Smooth muscle cell (in vitro differentiated cells): ENCODE results near the gene ENOX1. TPM values are rescaled to one million over a fixed set of nuclear protein-coding genes. Genes with fewer than 3 reads are reported as not detected.

Experiments used
- DNase-seq: peaks from one replicate; lab custom pipeline; 2025; ENCODE audit not compliant: unreplicated experiment; lab: John Stamatoyannopoulos, UW
- H2AFZ ChIP-seq: fragments of 200-600 bp; sonication (generic); 2 replicates; pipeline ENCODE4 v1.6.0; 2016; ENCODE audit warnings: antibody characterized with exemption, low read depth, mild to moderate bottlenecking
- H3F3A ChIP-seq: fragments of 200-600 bp; sonication (generic); 2 replicates; pipeline ENCODE4 v1.6.0; 2017; ENCODE audit warnings: antibody characterized with exemption, low read depth
- H3K27ac ChIP-seq: fragments of 200-600 bp; sonication (generic); 2 replicates; pipeline ENCODE4 v1.5.1; 2016; ENCODE audit warnings: low read depth, mild to moderate bottlenecking
- H3K27me3 ChIP-seq: fragments of 200-600 bp; sonication (generic); 2 replicates; pipeline ENCODE4 v1.6.1; 2016; ENCODE audit warnings: low read depth, mild to moderate bottlenecking
- H3K36me3 ChIP-seq: fragments of 200-600 bp; sonication (generic); 2 replicates; pipeline ENCODE4 v1.5.1; 2016; ENCODE audit warnings: low read depth
- H3K4me1 ChIP-seq: fragments of 200-600 bp; sonication (generic); 2 replicates; pipeline ENCODE4 v1.5.1; 2016; ENCODE audit warnings: low read depth
- H3K4me2 ChIP-seq: fragments of 200-600 bp; sonication (generic); 2 replicates; pipeline ENCODE4 v1.6.0; 2016; ENCODE audit warnings: mild to moderate bottlenecking
- H3K4me3 ChIP-seq: fragments of 200-600 bp; sonication (generic); 2 replicates; pipeline ENCODE4 v1.5.1; 2016; ENCODE audit warnings: mild to moderate bottlenecking
- H3K79me2 ChIP-seq: fragments of 200-600 bp; sonication (generic); 2 replicates; pipeline ENCODE4 v1.6.0; 2016; ENCODE audit warnings: low read depth, mild to moderate bottlenecking
- H3K9ac ChIP-seq: fragments of 200-600 bp; sonication (generic); 2 replicates; pipeline ENCODE4 v1.6.0; 2016; ENCODE audit warnings: low read depth
- H3K9me3 ChIP-seq: fragments of 200-600 bp; sonication (generic); replicated peaks from 2 replicates; pipeline ENCODE4 v1.5.1; 2016; ENCODE audit warnings: low read depth
- H4K20me1 ChIP-seq: fragments of 200-600 bp; sonication (generic); 2 replicates; pipeline ENCODE4 v1.6.0; 2016; ENCODE audit warnings: low read depth
- WGBS: methylation state at CpG from one replicate; pipeline ENCODE4 v1.1.7; 2016; ENCODE audit warnings: low lambda C conversion rate; 5-methylcytosine and 5-hydroxymethylcytosine counted together
- polyA plus RNA-seq: library from polyadenylated mRNA; unstranded; fragments of >200 nt; fragmentation: Nextera tagmentation; extraction: Ambion mirVana; gene quantifications from 2 replicates; pipeline ENCODE4 v1.2.1, GENCODE V29; 2016
- total RNA-seq: library from RNA; depleted of rRNA; stranded (reverse); fragments of >200 nt; gene quantifications from 2 replicates; pipeline ENCODE4 v1.2.3, GENCODE V29; 2014
- TF ChIP-seq, protein P1 (sequence below): fragments of 200-600 bp; sonication (generic); IDR thresholded peaks from 2 replicates; pipeline ENCODE4 v1.5.1; 2017; ENCODE audit warnings: borderline replicate concordance, mild to moderate bottlenecking, antibody characterized with exemption; ENCODE audit not compliant: insufficient read depth, poor library complexity, severe bottlenecking

Gene ENOX1
- total and polyA plus RNA-seq, 2 experiments from 2014 or later = 1.9 to 2.6 TPM

DNA sequence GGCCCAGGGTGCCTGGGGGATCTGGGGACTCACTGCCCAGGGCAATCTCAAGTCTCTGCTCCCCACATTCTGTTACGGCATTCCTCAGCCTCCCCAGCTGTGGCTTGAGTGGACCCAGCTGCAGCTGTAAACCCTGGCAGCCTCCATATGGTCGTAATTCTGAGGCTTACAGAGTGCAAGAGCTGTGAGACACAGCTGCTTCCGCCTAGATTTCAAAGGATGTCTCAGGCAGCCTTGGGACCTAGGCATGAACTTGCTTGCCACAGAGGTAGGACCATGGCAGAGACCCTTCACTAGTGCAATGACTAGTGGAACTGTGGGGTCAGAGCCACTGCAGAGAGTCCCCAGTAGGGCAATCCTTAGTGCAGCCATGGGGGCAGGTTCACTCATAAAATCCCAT, 297.5 kb downstream of the ENOX1 start:
- H3K79me2 ChIP-seq = no peaks in the 10 kb centered on the region
- no peak for DNase-seq
- TF ChIP-seq, protein P1, sequence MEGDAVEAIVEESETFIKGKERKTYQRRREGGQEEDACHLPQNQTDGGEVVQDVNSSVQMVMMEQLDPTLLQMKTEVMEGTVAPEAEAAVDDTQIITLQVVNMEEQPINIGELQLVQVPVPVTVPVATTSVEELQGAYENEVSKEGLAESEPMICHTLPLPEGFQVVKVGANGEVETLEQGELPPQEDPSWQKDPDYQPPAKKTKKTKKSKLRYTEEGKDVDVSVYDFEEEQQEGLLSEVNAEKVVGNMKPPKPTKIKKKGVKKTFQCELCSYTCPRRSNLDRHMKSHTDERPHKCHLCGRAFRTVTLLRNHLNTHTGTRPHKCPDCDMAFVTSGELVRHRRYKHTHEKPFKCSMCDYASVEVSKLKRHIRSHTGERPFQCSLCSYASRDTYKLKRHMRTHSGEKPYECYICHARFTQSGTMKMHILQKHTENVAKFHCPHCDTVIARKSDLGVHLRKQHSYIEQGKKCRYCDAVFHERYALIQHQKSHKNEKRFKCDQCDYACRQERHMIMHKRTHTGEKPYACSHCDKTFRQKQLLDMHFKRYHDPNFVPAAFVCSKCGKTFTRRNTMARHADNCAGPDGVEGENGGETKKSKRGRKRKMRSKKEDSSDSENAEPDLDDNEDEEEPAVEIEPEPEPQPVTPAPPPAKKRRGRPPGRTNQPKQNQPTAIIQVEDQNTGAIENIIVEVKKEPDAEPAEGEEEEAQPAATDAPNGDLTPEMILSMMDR = no peak
- no peak overlapping the region for H2AFZ ChIP-seq
- no peak overlapping the region for H3K27ac ChIP-seq
- no peaks in the 10 kb centered on the region for H3K36me3 ChIP-seq
- no peak overlapping the region for H3K4me2 ChIP-seq
- no peak overlapping the region for H3K9ac ChIP-seq
- H3K4me1 ChIP-seq = no peaks in the 10 kb centered on the region
- WGBS = 67% methylated on average over 3 of the region's 3 CpGs
- H3K4me3 ChIP-seq = no peak overlapping the region
- H3K27me3 ChIP-seq = no peaks in the 10 kb centered on the region
- H4K20me1 ChIP-seq = no peaks in the 10 kb centered on the region
- no peaks in the 10 kb centered on the region for H3F3A ChIP-seq
- no peaks in the 10 kb centered on the region for H3K9me3 ChIP-seq

DNA sequence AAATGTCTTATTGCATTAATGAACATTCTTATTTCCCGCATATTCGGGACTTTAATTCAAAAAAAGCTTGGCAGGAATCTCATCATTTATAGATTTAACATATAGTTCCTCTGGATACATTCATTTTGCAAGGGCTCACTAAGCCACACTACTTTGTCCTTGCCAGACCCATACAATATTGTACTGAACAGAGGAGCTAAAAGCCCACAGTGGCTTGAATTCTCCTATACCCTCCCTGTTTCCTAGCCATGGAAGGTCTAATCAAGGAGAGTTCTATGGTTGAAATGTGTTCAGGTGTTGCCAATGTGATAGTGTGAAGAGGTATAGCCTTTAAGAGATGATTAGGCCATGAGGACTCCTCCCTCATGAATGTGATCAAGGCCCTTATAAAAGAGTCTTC, 298.9 kb downstream of the ENOX1 start:
- DNase-seq = no peak
- no peaks in the 10 kb centered on the region for H3K79me2 ChIP-seq
- no peak overlapping the region for H2AFZ ChIP-seq
- H3K9me3 ChIP-seq = no peaks in the 10 kb centered on the region
- TF ChIP-seq, protein P1 = no peak
- H3K4me1 ChIP-seq = no peaks in the 10 kb centered on the region
- 98% methylated on average over 2 of the region's 2 CpGs for WGBS
- no peaks in the 10 kb centered on the region for H4K20me1 ChIP-seq
- H3K4me2 ChIP-seq = no peak overlapping the region
- no peak overlapping the region for H3K4me3 ChIP-seq
- no peaks in the 10 kb centered on the region for H3K27me3 ChIP-seq
- no peak overlapping the region for H3K9ac ChIP-seq
- no peaks in the 10 kb centered on the region for H3F3A ChIP-seq
- no peaks in the 10 kb centered on the region for H3K36me3 ChIP-seq
- H3K27ac ChIP-seq = no peak overlapping the region

DNA sequence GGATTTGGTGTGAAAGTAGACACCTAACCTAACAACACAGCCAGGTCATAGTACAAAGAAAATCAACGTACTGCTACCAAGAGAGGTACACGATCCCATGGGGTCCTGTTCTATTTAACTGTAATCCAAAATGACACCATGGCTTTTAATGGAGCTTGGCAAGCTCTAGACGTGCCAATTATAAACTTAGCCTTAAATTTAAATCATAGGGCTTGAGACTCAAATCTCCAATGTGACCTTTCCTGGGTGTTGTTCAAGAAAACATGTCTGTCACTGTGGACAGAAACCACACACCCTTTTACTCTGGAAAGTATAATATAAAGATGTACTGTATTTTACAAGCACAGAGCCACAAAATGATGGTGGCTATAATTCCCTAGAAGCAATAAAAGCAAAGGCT, 299.3 kb downstream of the ENOX1 start:
- TF ChIP-seq, protein P1 = no peak
- no peaks in the 10 kb centered on the region for H3K27me3 ChIP-seq
- no peak for DNase-seq
- no peak overlapping the region for H3K9ac ChIP-seq
- H3F3A ChIP-seq = no peaks in the 10 kb centered on the region
- no peaks in the 10 kb centered on the region for H4K20me1 ChIP-seq
- 50% methylated on average over 3 of the region's 3 CpGs for whole genome bisulfite sequencing
- no peaks in the 10 kb centered on the region for H3K4me1 ChIP-seq
- H3K27ac ChIP-seq = no peak overlapping the region
- H3K79me2 ChIP-seq = no peaks in the 10 kb centered on the region
- no peak overlapping the region for H3K4me2 ChIP-seq
- no peak overlapping the region for H2AFZ ChIP-seq
- H3K9me3 ChIP-seq = no peaks in the 10 kb centered on the region
- no peak overlapping the region for H3K4me3 ChIP-seq
- H3K36me3 ChIP-seq = no peaks in the 10 kb centered on the region

DNA sequence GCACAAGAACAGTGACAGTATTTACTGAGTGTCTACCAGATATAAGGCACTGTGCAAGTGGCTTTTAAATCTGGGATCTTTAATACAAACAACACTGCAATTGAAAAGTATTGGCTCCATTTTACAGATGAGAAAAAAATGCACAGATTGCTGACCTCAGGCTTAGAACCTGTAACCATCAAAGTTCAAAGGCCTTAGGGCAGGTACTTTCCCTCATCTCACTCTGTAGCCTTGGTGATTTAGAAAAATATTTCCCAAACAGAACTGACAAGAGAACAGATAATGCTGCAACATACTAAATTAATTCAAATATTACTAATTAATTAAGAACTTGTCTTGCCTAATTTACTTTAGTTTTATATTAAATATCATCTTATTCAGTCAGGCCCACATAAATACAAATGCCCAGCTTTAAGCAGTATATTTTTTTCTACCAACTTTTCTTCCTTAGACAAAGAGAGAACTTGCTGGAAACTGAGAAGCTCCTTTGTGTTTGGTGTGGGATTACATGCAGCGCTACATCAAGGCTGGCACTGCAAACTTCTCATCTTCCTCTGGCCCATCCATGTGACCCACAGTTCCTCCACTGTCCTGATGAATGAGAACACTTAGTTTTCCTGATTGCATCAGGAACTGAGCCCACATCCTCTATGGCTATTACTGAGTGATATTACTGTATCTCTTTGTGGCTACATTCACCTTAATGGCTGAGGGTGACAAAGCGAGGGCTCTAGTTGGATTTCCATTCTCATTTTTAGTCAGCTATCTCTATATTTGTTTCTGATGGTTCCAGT, 302.1 kb downstream of the ENOX1 start:
- WGBS = 94% methylated on average over 2 of the region's 2 CpGs
- Histone ChIP-seq H3K79me2 (no peaks in the 10 kb centered on the region), H3K9ac (no peak overlapping the region), H4K20me1 (no peaks in the 10 kb centered on the region), H3K9me3 (no peaks in the 10 kb centered on the region), H3K27me3 (no peaks in the 10 kb centered on the region), H3K27ac (no peak overlapping the region), H3K4me2 (no peak overlapping the region), H2AFZ (no peak overlapping the region), H3K36me3 (no peaks in the 10 kb centered on the region), H3K4me1 (no peaks in the 10 kb centered on the region), H3K4me3 (no peak overlapping the region), H3F3A (no peaks in the 10 kb centered on the region)
- TF ChIP-seq, protein P1 = no peak
- DNase-seq = no peak
